ENCODE results near the gene KRTAP2-1. TPM values are rescaled to one million over a fixed set of nuclear protein-coding genes. Genes with fewer than 3 reads are reported as not detected.

The KRTAP2-1 gene
- polyA plus RNA-seq, 2 of the 4 experiments (the other 2 are of a cell fraction): not detected

- H3K9me3 ChIP-seq: no peaks in the 10 kb centered on the region
- H3K4me3 ChIP-seq: no peak overlapping the region
- FAIRE-seq: no peak
- H3K4me1 ChIP-seq: peaks cover 18% of the 10 kb centered on the region; the same call in 2 of the 3 replicates
- POLR2A ChIA-PET: no interaction called here
- H3K27ac ChIP-seq: no peak overlapping the region
- DNase-seq (ENCODE audit: low read depth in 1 of 2, low spot score in 1 of 2): no peak
- TF ChIP-seq RFX5 (IDR thresholded peaks at IDR 0.05) (no peak), HOXB13 (CRISPR knock-in tag; IDR thresholded peaks at IDR 0.05; ENCODE audit: low read depth) (no peak), REST (IDR thresholded peaks at IDR 0.05) (no peak), POLR2A (IDR thresholded peaks at IDR 0.05; ENCODE audit: low read length) (no peak), PBX3 (IDR thresholded peaks at IDR 0.05) (no peak), ZC3H11A (IDR thresholded peaks at IDR 0.05) (no peak), FOXS1 (CRISPR knock-in tag; IDR thresholded peaks at IDR 0.05) (no peak), NFE2L2 (conservative IDR thresholded peaks at IDR 0.05; ENCODE audit: low read length) (no peak)
- peak overlapping the region; percentile 11; the same call in 1 of the 3 replicates for H3K4me2 ChIP-seq
- WGBS (ENCODE audit: missing lambda C conversion rate): 72% methylated on average over 3 of the region's 3 CpGs
- CTCF ChIA-PET: interaction anchor here (1.1 kb wide), 1 partner anchor 536 kb away, joined by 4 read pairs; no protein-coding TSS in a partner anchor
- no peak for ATAC-seq
These were observed 33.9 kb downstream of the KRTAP2-1 start for GRCh38 chr17:41013181-41013580.

- CTCF ChIA-PET: no interaction called here
- DNase-seq (ENCODE audit: low read depth in 1 of 2, low spot score in 1 of 2): no peak
- no peak overlapping the region for H3K27ac ChIP-seq
- H3K4me2 ChIP-seq: no peak overlapping the region
- H3K4me1 ChIP-seq: peaks cover 18% of the 10 kb centered on the region; the same call in 2 of the 3 replicates
- no peaks in the 10 kb centered on the region for H3K9me3 ChIP-seq
- FAIRE-seq: peak; percentile 51
- no peak overlapping the region for H3K4me3 ChIP-seq
- WGBS (ENCODE audit: missing lambda C conversion rate): 72% methylated on average over 6 of the region's 6 CpGs
- no peak for ATAC-seq
- POLR2A ChIA-PET: no interaction called here
- no peak for TF ChIP-seq E2F6 (IDR thresholded peaks at IDR 0.05; ENCODE audit: borderline replicate concordance, low read depth)
- no peak for TF ChIP-seq HDAC2 (IDR thresholded peaks at IDR 0.05)
- no peak for TF ChIP-seq NR3C1 (IDR thresholded peaks at IDR 0.05)
- no peak for TF ChIP-seq MAFK (IDR thresholded peaks at IDR 0.05; ENCODE audit: partially characterized antibody)
- no peak for TF ChIP-seq KDM1A (IDR thresholded peaks at IDR 0.05; ENCODE audit: low read depth)
- no peak for TF ChIP-seq FOSL2 (IDR thresholded peaks at IDR 0.05)
- TF ChIP-seq FOSL2 (CRISPR knock-in tag; IDR thresholded peaks at IDR 0.05): no peak
- TF ChIP-seq SMC3 (IDR thresholded peaks at IDR 0.05): no peak
- TF ChIP-seq RCOR1 (IDR thresholded peaks at IDR 0.05; ENCODE audit: low read depth, low read length): no peak
These were observed 34.6 kb downstream of the KRTAP2-1 start for GRCh38 chr17:41012326-41013120.

- H3K4me1 ChIP-seq: peaks cover 18% of the 10 kb centered on the region; the same call in 2 of the 3 replicates
- TF ChIP-seq CBX8 (IDR thresholded peaks at IDR 0.05) (no peak), ESRRA (IDR thresholded peaks at IDR 0.05; ENCODE audit: borderline replicate concordance, low read length) (no peak), MAX (IDR thresholded peaks at IDR 0.05) (no peak), ATOH8 (CRISPR knock-in tag; IDR thresholded peaks at IDR 0.05; ENCODE audit: low read depth) (no peak), CTCF (IDR thresholded peaks at IDR 0.05) (no peak), RAD21 (conservative IDR thresholded peaks at IDR 0.05 in 1 of 2, IDR thresholded peaks at IDR 0.05 in 1 of 2) (no peak), KDM5A (IDR thresholded peaks at IDR 0.05) (no peak), HOXA7 (CRISPR knock-in tag; IDR thresholded peaks at IDR 0.05) (no peak), ZSCAN20 (CRISPR knock-in tag; IDR thresholded peaks at IDR 0.05) (no peak), TFCP2L1 (CRISPR knock-in tag; IDR thresholded peaks at IDR 0.05) (no peak), ZFP36 (IDR thresholded peaks at IDR 0.05; ENCODE audit: borderline replicate concordance, partially characterized antibody) (no peak), CHD4 (IDR thresholded peaks at IDR 0.05; ENCODE audit: borderline replicate concordance) (no peak), MAFK (IDR thresholded peaks at IDR 0.05; ENCODE audit: partially characterized antibody) (no peak)
These were observed 36.7 kb downstream of the KRTAP2-1 start for GRCh38 chr17:41010441-41010840.

More at GRCh38 chr17:41010441-41010840, 36.7 kb downstream of the KRTAP2-1 start:
- Histone ChIP-seq H3K9me3 (no peaks in the 10 kb centered on the region), H3K27ac (no peak overlapping the region), H3K4me3 (no peak overlapping the region), H3K4me2 (no peak overlapping the region)
- DNase-seq (ENCODE audit: low read depth in 1 of 2, low spot score in 1 of 2): no peak
- ChIA-PET CTCF (no interaction called here), POLR2A (no interaction called here)
- no peak for ATAC-seq
- peak; percentile 54 for FAIRE-seq
